D721Med (cell line): ENCODE data around the gene MS4A8.

Experiments
- DNase-seq: peaks from one replicate; pipeline ENCODE4 v3.0.0; 2011; ENCODE audit warnings: low spot score; ENCODE audit not compliant: insufficient read length
- FAIRE-seq: peaks from 2 replicates; lab custom pipeline; 2011; peaks lifted over from hg19 to GRCh38; lab: Jason Lieb, UNC
- TF ChIP-seq, protein P1 (sequence below): IDR thresholded peaks from 2 replicates; pipeline ENCODE4 v1.5.1; 2012; ENCODE audit warnings: mild to moderate bottlenecking, control low read depth; ENCODE audit not compliant: insufficient read depth; ENCODE audit errors: missing control alignments

MS4A8 gene

GRCh38 chr11:60724420-60724819 is 25.0 kb downstream of the MS4A8 start, which contains the start of gene MS4A18:
MS4A18 (plus strand) TSS chr11:60724720.
- TF ChIP-seq, protein P1, sequence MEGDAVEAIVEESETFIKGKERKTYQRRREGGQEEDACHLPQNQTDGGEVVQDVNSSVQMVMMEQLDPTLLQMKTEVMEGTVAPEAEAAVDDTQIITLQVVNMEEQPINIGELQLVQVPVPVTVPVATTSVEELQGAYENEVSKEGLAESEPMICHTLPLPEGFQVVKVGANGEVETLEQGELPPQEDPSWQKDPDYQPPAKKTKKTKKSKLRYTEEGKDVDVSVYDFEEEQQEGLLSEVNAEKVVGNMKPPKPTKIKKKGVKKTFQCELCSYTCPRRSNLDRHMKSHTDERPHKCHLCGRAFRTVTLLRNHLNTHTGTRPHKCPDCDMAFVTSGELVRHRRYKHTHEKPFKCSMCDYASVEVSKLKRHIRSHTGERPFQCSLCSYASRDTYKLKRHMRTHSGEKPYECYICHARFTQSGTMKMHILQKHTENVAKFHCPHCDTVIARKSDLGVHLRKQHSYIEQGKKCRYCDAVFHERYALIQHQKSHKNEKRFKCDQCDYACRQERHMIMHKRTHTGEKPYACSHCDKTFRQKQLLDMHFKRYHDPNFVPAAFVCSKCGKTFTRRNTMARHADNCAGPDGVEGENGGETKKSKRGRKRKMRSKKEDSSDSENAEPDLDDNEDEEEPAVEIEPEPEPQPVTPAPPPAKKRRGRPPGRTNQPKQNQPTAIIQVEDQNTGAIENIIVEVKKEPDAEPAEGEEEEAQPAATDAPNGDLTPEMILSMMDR = no peak
- no peak for DNase-seq
- no peak for FAIRE-seq

- no peak for DNase-seq
- TF ChIP-seq, protein P1 = no peak
- FAIRE-seq = no peak
Measured at GRCh38 chr11:60725592-60725991, 26.2 kb downstream of the MS4A8 start.

DNA sequence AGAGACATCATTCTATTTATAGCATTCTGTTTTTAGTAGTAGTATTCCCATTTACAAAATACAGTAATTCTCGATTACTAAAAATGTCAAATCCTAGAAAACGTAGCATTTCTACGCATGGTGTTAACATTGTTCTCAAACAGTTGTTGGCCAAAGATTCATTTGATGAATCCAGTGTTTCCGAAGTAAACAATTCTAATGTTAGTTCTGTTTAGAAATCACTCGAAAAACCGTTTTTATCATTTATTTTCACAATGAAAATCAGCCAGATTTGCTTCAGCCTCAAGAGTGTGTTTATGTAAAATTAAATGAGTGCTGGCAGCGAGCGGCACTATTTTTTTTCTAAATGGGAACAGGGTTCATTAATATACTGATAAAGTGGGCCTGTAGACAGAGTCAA is 32.2 kb downstream of the MS4A8 start:
- TF ChIP-seq, protein P1 = no peak
- no peak for FAIRE-seq
- no peak for DNase-seq

DNA sequence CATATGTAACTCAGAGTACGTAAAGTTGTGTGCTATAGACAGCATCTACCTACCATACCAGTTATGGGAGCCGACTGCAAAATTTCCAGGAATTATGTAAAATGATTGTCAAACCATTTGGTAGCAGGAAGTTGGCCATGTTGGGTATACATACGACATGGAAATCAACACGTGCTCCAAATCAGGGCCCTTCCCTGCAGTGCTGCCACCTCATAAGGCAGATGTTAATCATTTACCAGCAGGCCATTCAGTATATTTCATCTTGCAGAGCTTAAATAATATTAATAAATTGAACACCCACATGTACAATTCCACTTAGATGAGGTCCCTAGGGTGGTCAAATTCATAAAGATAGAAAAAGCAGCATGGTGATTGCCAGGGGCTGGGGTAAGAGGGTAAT is 34.9 kb downstream of the MS4A8 start:
- FAIRE-seq = no peak
- DNase-seq = no peak
- TF ChIP-seq, protein P1 = no peak

- TF ChIP-seq, protein P1 = no peak
- FAIRE-seq = no peak
- DNase-seq = no peak
Measured at GRCh38 chr11:60739114-60739513, 39.7 kb downstream of the MS4A8 start.

DNA sequence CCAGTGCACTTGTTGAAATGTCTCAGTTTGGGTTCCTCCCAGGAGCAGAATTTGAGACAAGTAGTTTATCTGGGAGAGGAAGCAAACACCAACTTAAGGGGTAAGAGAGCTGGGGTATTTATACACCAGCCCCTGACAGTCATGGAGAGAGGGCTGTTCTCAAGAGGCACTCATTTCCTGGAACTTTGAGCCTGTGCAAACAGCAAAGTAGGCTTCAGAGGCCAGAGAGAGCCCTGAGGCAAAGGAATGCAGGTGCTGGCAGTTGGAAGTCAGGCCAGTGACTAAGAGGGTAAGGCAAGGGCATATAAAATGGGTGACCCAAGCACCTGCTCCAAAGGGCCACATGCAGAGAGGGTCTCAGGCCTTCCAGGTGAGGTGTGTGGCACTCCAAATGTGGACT is 41.2 kb downstream of the MS4A8 start:
- FAIRE-seq = no peak
- TF ChIP-seq, protein P1 = no peak
- no peak for DNase-seq

DNA sequence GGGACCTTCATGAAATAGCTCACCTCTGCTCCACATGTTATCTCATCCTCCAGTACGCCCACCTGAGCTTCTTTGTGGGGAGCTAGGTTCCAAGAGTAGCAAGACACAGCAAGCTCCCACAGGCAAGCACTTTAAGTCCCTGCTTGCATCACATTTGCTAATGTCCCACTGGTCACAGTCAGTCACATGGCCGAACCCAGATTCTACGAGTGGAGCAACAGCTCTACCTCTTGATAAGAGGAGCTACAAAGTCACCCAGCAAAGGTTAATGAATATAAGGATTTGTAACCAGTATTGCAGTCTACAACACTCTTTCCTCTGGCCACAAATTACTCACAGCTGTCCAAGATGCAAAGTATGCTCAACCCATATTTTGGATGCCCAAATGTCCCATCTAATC is 42.0 kb downstream of the MS4A8 start:
- FAIRE-seq = no peak
- TF ChIP-seq, protein P1 = no peak

More for the DNA sequence above, 42.0 kb downstream of the MS4A8 start:
- no peak for DNase-seq
